Left colon (tissue), 2 donors: ENCODE data around the gene ALS2CL. TPM values are rescaled to one million over a fixed set of nuclear protein-coding genes. Genes with fewer than 3 reads are reported as not detected.
A peak's percentile ranks its signal among the peaks of the same experiment; 100 is the strongest.

Experiments used
- ATAC-seq: fragments of 200-7000 bp; cut with Tn5 transposase; one replicate; pipeline ENCODE4 v1.9.1; 2020; ENCODE audit warnings: mild to moderate bottlenecking, moderate library complexity
- DNase-seq, 2 donors: peaks; one replicate each; pipeline ENCODE4 v3.0.0-alpha.2; 2020
- intact Hi-C, 2 donors: fragments of 100-400 bp; cut with DNase I in 1 of 2; cut with micrococcal nuclease in 1 of 2; formaldehyde crosslinking; loops; one replicate each; pipeline versions ENCODE4 v1.11.2 to v1.14.0; 2022; cut with DNase I, micrococcal nuclease
- total RNA-seq, 2 donors: library from RNA; stranded (reverse); fragmentation: NEBNext Ultra II Directional; extraction: Animal tissue kit (Norgen Biotek cat#: 25700); gene quantifications; one replicate each; pipeline ENCODE4 v1.2.1, GENCODE V29; 2021
- donor health status: DM: no; HTN: no; CAD: no.
- donor health status: DM: yes; HTN: yes; CAD: no.

The ALS2CL gene
- total RNA-seq, 2 donors from 2014 or later: 39.2 to 58.9 TPM

- DNase-seq (no peak), ATAC-seq (no peak)
- intact Hi-C loops: no loop called here
Observed at GRCh38 chr3:46685446-46685845, 8.0 kb downstream of the ALS2CL start.

DNA sequence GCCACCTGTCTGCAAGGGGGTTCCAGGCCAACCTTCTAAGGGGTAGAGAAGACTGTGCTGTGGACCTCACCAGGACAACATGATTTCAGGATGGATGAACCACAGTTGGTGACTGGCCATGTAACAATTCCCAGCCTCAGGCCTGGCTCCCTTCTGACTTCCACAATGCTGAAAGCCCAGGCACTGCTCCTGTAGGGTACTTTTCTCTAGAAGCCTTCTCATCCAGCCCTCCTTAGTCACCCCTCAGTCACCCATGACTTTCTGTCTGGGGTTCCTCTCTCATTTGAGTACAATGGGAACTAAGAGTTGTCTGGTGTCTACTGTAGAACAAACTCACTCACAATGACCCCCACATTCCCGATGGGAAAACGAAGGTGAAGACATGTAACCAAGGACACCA is 8.6 kb downstream of the ALS2CL start:
- intact Hi-C loops: no loop called here
- DNase-seq (no peak), ATAC-seq (no peak)

- ATAC-seq (no peak), DNase-seq (no peak)
- intact Hi-C loops: no loop called here
Observed at GRCh38 chr3:46682974-46683373, 10.5 kb downstream of the ALS2CL start.

- intact Hi-C loops: no loop called here
- no peak for DNase-seq
- no peak for ATAC-seq
Observed at GRCh38 chr3:46681856-46682540, 11.5 kb downstream of the ALS2CL start.

- intact Hi-C loops: no loop called here
- DNase-seq (no peak), ATAC-seq (no peak)
Observed at GRCh38 chr3:46681387-46681786, 12.1 kb downstream of the ALS2CL start.

DNA sequence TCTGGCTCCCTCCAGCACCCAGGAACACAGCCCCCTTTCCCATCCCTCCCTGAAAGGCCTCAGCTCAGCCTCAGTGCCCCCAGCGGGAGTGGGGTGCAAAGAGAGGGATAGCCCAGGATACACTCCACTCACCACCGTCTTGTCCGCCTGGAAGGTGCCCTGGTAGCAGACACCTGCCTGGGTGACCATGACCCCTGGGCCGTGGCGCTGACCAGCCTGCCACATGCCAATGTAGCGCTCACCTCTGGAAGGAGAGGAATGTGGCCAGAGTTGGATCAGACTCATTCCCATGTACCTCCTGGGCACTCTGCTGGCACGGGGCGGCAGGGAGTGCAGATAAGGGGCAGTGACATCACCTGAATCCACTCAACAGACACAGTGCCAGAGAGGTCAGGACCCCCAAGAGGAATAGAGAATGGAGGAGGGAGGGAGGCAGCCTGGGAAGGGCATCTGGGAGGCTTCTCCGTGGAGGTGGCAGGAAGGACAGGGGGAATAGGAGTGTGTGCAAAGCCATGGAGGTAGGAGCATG is 13.1 kb downstream of the ALS2CL start:
- DNase-seq (no peak), ATAC-seq (no peak)
- intact Hi-C loops: no loop called here

- intact Hi-C loops: no loop called here
- no peak for DNase-seq
- no peak for ATAC-seq
Observed at GRCh38 chr3:46679681-46680080, 13.8 kb downstream of the ALS2CL start.

- DNase-seq (no peak), ATAC-seq (no peak)
- intact Hi-C loops: no loop called here
Observed at GRCh38 chr3:46678280-46678679, 15.2 kb downstream of the ALS2CL start.

- ATAC-seq: peak; percentile 23
- DNase-seq: peak in 1 of 2 donors; percentile 42
- intact Hi-C loops: no loop called here
Observed at GRCh38 chr3:46677411-46677726, 16.1 kb downstream of the ALS2CL start.

DNA sequence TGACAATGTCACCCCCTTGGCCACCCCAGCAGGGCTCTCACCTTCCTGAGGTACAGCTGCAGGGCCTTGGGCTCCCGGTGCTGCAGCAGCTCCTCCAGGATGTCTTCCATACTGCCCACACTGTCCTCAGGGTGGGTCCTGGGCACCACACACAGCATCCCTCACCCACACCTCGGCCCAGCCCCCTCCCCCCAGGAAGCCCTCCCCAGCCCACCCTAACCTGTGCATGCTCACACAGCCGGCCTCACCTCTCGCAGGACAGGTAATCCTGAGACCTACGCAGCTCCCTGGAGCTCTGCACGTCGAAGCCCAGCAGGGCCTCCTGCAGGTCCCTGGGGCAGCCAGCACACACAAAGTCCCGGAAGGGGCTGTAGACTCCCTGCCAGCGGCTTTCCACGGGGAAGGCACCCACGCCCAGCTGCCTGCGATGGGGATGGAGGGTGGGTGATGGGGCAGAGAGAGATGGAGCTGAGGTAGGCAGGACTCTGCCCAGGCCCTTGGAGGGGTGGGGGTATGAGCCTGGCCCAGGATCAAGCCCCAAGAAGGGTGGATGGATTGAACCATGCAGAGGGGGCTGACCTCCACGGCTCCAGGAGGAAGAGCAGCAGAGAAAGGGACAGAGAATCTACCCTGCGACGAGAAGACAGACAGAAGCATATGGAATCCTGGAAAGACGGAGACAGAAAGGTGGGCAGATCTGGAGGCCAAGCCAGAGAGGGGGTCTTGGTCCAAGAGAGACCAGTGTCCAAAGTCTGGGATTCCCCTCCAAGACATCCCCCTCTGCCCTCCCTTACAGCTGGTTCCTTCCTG is 16.7 kb downstream of the ALS2CL start:
- ATAC-seq: no peak
- no peak for DNase-seq
- intact Hi-C loops: no loop called here

DNA sequence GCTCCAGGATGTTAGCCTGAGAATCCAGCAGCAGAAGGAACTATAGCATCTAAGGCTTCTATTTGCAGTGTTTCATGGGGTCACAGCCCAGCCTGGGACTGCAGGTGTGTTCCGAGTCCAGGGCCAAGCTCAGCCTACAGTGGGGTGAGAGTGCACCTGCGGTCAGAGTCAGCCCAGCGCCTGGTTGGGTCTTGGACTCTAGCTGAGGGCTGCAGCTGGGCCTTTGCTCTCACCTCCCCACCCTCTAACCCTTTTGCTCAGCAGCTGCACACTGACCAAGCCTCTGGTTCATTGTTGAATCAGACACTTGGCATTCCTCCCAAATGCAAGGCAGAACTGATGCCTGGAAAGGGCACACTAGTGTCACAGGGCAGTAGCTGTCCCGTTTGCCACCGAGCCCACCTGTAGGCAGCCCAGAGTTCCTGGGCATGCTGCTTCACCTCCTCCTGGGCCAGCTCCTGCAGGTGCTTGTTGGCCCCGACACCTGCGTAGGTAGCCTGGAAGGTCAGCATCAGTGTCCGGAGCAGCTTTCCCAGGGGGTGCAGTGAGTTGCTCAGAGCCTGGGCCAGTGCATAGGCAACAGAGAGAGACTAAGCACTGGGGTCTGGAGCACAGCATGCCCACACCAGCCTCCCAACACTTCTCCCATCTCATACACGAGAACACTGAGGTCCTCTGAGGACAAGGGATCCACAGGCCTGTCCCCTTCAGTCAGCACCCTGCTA is 17.5 kb downstream of the ALS2CL start:
- DNase-seq (no peak), ATAC-seq (no peak)
- intact Hi-C loops: no loop called here

DNA sequence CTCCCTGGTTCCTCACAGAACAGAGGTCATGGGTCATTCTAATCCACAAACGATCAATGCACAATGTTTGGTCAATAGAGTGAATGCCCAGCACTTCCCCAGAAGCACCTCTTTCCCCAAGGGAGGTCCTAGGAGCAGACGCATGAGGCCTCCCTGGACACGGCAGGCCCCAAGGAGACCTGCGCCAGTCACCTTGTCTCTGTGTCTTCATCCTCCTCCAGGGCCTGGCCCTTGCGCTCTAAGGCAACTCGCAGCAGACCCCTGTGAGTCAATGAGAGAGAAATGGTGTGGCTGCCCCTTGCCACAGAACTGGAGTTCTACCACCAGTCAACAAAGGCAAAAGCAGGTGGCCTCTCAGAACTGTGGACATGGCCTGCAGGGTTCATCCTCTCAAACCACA is 18.1 kb downstream of the ALS2CL start:
- DNase-seq (no peak), ATAC-seq (no peak)
- intact Hi-C loops: no loop called here

DNA sequence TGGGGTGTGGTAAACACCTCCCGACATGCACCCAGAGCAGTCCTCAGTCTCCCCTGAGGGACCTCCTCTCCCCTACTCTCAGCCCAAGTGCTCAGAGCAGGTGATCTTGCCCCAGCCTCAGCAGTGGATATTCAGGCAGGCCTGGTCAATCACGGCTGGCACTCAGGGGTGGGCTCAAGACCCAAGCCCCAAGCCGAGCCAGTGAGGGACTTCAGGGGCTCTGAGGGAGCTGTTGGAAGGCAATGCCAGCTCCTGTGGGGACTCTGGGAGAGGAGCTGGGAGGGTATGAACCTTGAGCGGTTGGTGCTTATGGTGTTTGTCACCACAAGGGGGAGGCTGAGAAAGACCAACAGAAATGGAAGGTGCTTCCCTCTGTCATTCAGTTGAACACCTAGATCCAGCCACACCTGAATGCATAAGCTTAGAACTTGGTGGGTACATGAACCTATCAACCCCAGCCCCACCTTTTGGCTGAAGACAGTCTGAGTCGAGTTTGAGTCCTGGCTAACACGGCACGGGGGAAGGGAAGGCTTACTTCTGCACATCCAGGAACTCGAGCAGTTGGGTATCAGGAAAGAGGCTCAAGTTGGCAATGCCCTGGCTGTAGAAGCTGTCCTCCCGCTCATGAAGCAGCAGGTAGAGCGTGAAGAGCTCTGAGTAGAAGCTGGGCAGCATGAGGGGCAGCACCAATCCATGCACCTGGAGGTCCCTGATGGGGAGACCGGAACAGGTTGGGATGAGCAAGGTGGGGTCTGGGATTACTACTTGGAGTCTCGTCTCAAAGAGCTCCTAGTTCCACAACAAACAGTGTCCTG is 19.2 kb downstream of the ALS2CL start:
- ATAC-seq (no peak), DNase-seq (peak in 1 of 2 donors; percentile 14)
- intact Hi-C loops: no loop called here

DNA sequence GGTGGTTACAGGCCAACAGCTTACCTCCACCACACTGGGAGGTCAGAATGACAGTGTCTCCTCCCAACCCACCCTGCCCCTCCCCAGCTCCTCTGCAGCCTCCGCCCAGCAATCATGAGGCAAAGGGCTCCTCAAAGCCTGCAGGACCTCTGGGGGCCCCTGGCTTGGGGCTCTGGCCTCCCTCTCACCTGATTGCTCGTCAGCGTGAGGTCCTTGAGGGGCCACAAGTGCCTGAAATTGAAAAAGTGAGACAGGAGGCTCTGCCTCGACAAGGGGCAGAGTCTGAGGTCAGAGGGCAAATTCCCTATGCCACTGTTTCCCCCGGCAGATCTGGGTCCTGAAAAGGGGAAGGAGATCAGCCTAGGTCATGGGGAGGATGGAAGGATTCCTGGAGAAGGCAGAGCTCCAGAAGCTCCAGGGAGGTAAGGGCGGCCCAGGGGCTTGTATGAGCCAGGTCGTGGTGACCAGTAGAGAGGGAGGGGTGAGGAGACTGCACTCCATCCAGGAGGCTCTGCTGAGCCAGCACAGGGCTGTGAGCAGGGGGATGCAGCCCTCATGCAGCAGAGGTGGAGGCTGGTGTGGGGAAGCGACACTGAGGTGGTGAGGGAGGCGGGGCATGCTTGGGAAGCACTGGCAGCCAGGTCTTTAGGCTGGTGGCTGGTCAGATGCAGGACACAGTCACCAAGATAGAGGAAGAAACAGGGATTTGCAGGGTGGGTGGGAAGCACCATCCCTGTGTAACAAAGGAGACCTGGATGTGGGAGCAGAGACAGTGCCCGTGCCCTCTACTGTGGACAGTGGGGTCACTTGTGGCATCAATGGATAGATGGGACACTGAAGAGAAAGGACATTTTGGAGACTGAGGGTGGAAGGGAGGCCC is 20.1 kb downstream of the ALS2CL start:
- peak; percentile 1 to 17 for DNase-seq
- ATAC-seq: no peak
- intact Hi-C loops: no loop called here

GRCh38 chr3:46672349-46672695 is 21.2 kb downstream of the ALS2CL start:
- DNase-seq (peak in 1 of 2 donors; percentile 2), ATAC-seq (no peak)
- intact Hi-C loops: no loop called here

- ATAC-seq (no peak), DNase-seq (peak; percentile 2 to 21)
- intact Hi-C loops: no loop called here
Observed at GRCh38 chr3:46671541-46672348, 21.7 kb downstream of the ALS2CL start.

DNA sequence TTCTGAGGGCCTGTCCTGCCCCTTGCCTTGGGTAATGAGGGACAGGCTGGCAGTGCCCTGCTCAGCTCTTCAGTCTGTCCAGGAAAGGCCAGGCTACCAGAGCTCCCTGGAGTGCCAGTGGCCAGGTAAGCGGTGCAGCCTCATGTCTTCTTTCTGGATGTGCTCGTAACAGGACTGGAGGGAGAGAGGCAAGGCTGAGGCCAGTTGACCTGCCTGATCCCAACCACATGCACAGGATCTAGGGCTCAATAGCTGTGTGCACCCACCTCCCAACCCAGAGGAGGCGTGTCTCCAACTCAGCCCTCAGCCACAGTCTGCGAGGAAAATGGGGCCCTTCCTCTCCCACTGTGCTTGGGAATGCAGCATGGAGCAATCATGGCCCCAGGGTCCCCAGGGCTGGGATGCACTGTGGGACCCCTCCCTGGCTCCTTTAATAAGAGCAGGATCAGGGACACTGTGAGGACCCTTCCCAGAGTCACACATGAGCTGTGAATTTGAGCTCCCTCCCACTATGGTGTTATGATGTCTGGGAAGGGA is 22.5 kb downstream of the ALS2CL start:
- intact Hi-C loops: no loop called here
- peak in 1 of 2 donors; percentile 2 for DNase-seq
- ATAC-seq: no peak
